GM19035 (cell line): Measurements from ENCODE around the gene MSI2.

Experiments used
- ATAC-seq: cut with Tn5 transposase; IDR thresholded peaks from one replicate; pipeline ENCODE4 v1.9.1; 2021; ENCODE audit not compliant: unreplicated experiment

MSI2 gene

GRCh38 chr17:57584050-57584551, 327.8 kb downstream of the MSI2 start:
- no peak for ATAC-seq

GRCh38 chr17:57585341-57586195, 329.2 kb downstream of the MSI2 start:
- no peak for ATAC-seq

GRCh38 chr17:57586196-57586740, 329.9 kb downstream of the MSI2 start:
- ATAC-seq, result no peak

- no peak for ATAC-seq
These were observed 330.4 kb downstream of the MSI2 start for GRCh38 chr17:57586742-57587141.

- ATAC-seq, result no peak
These were observed 331.1 kb downstream of the MSI2 start for GRCh38 chr17:57587193-57587969.

GRCh38 chr17:57588086-57588485, 331.8 kb downstream of the MSI2 start:
- ATAC-seq, result no peak

- no peak for ATAC-seq
These were observed 333.1 kb downstream of the MSI2 start for GRCh38 chr17:57589151-57590034.

GRCh38 chr17:57593739-57594462, 337.6 kb downstream of the MSI2 start:
- ATAC-seq, result no peak

GRCh38 chr17:57594767-57595166, 338.4 kb downstream of the MSI2 start:
- no peak for ATAC-seq

GRCh38 chr17:57595426-57595825, 339.1 kb downstream of the MSI2 start:
- no peak for ATAC-seq

GRCh38 chr17:57595947-57596695, 339.8 kb downstream of the MSI2 start:
- no peak for ATAC-seq

GRCh38 chr17:57597101-57597500, 340.8 kb downstream of the MSI2 start:
- no peak for ATAC-seq

- ATAC-seq, result no peak
These were observed 341.5 kb downstream of the MSI2 start for GRCh38 chr17:57597531-57598453.

- no peak for ATAC-seq
These were observed 343.1 kb downstream of the MSI2 start for GRCh38 chr17:57599271-57600045.

GRCh38 chr17:57600074-57600473, 343.8 kb downstream of the MSI2 start:
- ATAC-seq, result no peak

GRCh38 chr17:57601143-57601735, 344.9 kb downstream of the MSI2 start:
- no peak for ATAC-seq

GRCh38 chr17:57602896-57603295, 346.6 kb downstream of the MSI2 start:
- ATAC-seq, result no peak
